ENCODE data around the gene LMCD1. TPM values are rescaled to one million over a fixed set of nuclear protein-coding genes. Genes with fewer than 3 reads are reported as not detected.

LMCD1 gene
- total RNA-seq, 4 donors from 2014 or later, result 43.2 to 576 (median 131) TPM

DNA sequence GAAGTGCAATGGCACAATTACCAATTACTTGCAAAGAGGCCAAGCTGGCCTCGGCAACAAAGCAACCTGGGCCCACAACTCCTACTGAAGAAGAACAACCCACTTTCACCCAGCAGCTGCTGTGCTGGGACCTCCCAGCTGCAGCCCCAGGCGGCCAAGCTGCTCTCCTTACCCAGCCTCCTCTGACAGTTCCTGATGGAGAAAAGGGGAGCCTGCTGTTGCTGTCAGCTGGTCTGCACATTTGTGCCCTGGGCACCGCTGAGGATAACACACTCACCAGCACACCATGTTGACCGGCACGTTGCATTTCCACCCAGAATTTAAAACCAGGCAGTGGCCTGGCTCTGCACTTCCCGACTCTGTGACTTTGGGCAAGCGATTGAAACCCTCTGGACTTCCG is 109.3 kb downstream of the LMCD1 start:
- intact Hi-C loops (cut with DNase I), result no loop called here
- Histone ChIP-seq H3K27me3 (no peaks in the 10 kb centered on the region), H3K9me3 (no peaks in the 10 kb centered on the region), H3K4me3 (no peak overlapping the region), H3K4me1 (peaks cover 9 to 14% (median 12%) of the 10 kb centered on the region in 4 donors), H3K36me3 (no peaks in the 10 kb centered on the region), H3K27ac (replicated peaks in 1 of 4) (no peak overlapping the region)
- DNase-seq (ENCODE audit: extremely low spot score), result no peak
- TF ChIP-seq POLR2AphosphoS5 (IDR thresholded peaks at IDR 0.05) (no peak), EP300 (IDR thresholded peaks at IDR 0.05) (no peak), POLR2A (IDR thresholded peaks at IDR 0.05; ENCODE audit: low read depth) (no peak)
- TF ChIP-seq, protein P1, sequence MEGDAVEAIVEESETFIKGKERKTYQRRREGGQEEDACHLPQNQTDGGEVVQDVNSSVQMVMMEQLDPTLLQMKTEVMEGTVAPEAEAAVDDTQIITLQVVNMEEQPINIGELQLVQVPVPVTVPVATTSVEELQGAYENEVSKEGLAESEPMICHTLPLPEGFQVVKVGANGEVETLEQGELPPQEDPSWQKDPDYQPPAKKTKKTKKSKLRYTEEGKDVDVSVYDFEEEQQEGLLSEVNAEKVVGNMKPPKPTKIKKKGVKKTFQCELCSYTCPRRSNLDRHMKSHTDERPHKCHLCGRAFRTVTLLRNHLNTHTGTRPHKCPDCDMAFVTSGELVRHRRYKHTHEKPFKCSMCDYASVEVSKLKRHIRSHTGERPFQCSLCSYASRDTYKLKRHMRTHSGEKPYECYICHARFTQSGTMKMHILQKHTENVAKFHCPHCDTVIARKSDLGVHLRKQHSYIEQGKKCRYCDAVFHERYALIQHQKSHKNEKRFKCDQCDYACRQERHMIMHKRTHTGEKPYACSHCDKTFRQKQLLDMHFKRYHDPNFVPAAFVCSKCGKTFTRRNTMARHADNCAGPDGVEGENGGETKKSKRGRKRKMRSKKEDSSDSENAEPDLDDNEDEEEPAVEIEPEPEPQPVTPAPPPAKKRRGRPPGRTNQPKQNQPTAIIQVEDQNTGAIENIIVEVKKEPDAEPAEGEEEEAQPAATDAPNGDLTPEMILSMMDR (IDR thresholded peaks at IDR 0.05), result no peak
- WGBS, result 84% methylated on average over 6 of the region's 8 CpGs

GRCh38 chr3:8617921-8618320 is 116.3 kb downstream of the LMCD1 start:
- no peaks in the 10 kb centered on the region for H3K36me3 ChIP-seq
- 97% methylated on average over 4 of the region's 5 CpGs for WGBS
- no peak overlapping the region for H3K27ac ChIP-seq (replicated peaks in 1 of 4)
- H3K27me3 ChIP-seq, result no peaks in the 10 kb centered on the region
- H3K9me3 ChIP-seq, result peaks cover 0 to 7% (median 3%) of the 10 kb centered on the region in 4 donors
- H3K4me1 ChIP-seq, result peaks cover 4 to 6% (median 4%) of the 10 kb centered on the region in 4 donors
- DNase-seq (ENCODE audit: extremely low spot score), result no peak
- intact Hi-C loops (cut with DNase I), result no loop called here
- TF ChIP-seq POLR2A (IDR thresholded peaks at IDR 0.05; ENCODE audit: low read depth) (no peak), POLR2AphosphoS5 (IDR thresholded peaks at IDR 0.05) (no peak), EP300 (IDR thresholded peaks at IDR 0.05) (no peak)
- TF ChIP-seq, protein P1 (IDR thresholded peaks at IDR 0.05), result no peak
- no peak overlapping the region for H3K4me3 ChIP-seq

- H3K4me3 ChIP-seq, result no peak overlapping the region
- H3K36me3 ChIP-seq, result no peaks in the 10 kb centered on the region
- peaks cover 0 to 7% (median 3%) of the 10 kb centered on the region in 4 donors for H3K9me3 ChIP-seq
- intact Hi-C loops (cut with DNase I), result no loop called here
- WGBS, result 96% methylated on average over 4 of the region's 4 CpGs
- TF ChIP-seq POLR2A (IDR thresholded peaks at IDR 0.05; ENCODE audit: low read depth) (no peak), EP300 (IDR thresholded peaks at IDR 0.05) (no peak), POLR2AphosphoS5 (IDR thresholded peaks at IDR 0.05) (no peak)
- TF ChIP-seq, protein P1 (IDR thresholded peaks at IDR 0.05), result no peak
- peaks cover 9 to 11% (median 10%) of the 10 kb centered on the region in 4 donors for H3K4me1 ChIP-seq
- no peak for DNase-seq (ENCODE audit: extremely low spot score)
- H3K27me3 ChIP-seq, result peaks cover 0 to 6% (median 0%) of the 10 kb centered on the region in 4 donors
- H3K27ac ChIP-seq (replicated peaks in 1 of 4), result no peak overlapping the region
Observed at GRCh38 chr3:8618950-8619349, 117.3 kb downstream of the LMCD1 start.

GRCh38 chr3:8619548-8619947 is 117.9 kb downstream of the LMCD1 start:
- 89% methylated on average over 7 of the region's 7 CpGs for WGBS
- Histone ChIP-seq H3K4me3 (no peak overlapping the region), H3K9me3 (peaks cover 0 to 7% (median 3%) of the 10 kb centered on the region in 4 donors), H3K27ac (replicated peaks in 1 of 4) (no peak overlapping the region), H3K4me1 (peaks cover 9 to 11% (median 10%) of the 10 kb centered on the region in 4 donors), H3K36me3 (no peaks in the 10 kb centered on the region), H3K27me3 (peaks cover 0 to 6% (median 0%) of the 10 kb centered on the region in 4 donors)
- TF ChIP-seq POLR2AphosphoS5 (IDR thresholded peaks at IDR 0.05) (no peak), EP300 (IDR thresholded peaks at IDR 0.05) (no peak), POLR2A (IDR thresholded peaks at IDR 0.05; ENCODE audit: low read depth) (no peak)
- TF ChIP-seq, protein P1 (IDR thresholded peaks at IDR 0.05), result no peak
- no peak for DNase-seq (ENCODE audit: extremely low spot score)
- intact Hi-C loops (cut with DNase I), result no loop called here

DNA sequence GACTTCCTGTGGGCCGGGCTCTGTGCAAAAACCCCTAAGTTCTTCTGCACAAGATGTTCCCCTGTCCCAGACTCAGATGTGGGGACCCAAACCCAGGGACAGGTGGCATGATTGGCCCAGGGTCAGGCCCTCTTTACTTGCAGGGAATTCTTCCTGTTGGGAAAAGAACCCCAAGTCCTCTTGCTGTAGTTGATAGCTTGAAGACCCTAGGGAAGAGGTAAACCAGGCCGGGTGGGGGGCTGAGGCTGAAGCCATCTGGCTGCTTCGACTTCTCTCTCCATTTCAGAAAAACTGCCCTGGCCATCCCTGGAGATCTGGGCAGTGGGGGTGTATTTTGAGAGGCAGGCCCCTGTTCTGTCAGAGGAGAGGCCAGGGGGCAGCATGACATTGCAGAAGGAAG is 119.5 kb downstream of the LMCD1 start:
- Histone ChIP-seq H3K4me1 (peaks cover 9 to 11% (median 10%) of the 10 kb centered on the region in 4 donors), H3K4me3 (no peak overlapping the region), H3K27ac (replicated peaks in 1 of 4) (no peak overlapping the region), H3K27me3 (peaks cover 0 to 6% (median 0%) of the 10 kb centered on the region in 4 donors), H3K36me3 (no peaks in the 10 kb centered on the region), H3K9me3 (peaks cover 0 to 7% (median 3%) of the 10 kb centered on the region in 4 donors)
- WGBS, result 82% methylated on average over 3 of the region's 3 CpGs
- no peak for DNase-seq (ENCODE audit: extremely low spot score)
- intact Hi-C loops (cut with DNase I), result loop anchor here (5.0 kb wide), 1 partner anchor 119 kb away; the partner anchor contains the start of gene LMCD1
- TF ChIP-seq EP300 (IDR thresholded peaks at IDR 0.05) (no peak), POLR2AphosphoS5 (IDR thresholded peaks at IDR 0.05) (no peak)
